ENCODE data around the gene IL10RB.

DNA sequence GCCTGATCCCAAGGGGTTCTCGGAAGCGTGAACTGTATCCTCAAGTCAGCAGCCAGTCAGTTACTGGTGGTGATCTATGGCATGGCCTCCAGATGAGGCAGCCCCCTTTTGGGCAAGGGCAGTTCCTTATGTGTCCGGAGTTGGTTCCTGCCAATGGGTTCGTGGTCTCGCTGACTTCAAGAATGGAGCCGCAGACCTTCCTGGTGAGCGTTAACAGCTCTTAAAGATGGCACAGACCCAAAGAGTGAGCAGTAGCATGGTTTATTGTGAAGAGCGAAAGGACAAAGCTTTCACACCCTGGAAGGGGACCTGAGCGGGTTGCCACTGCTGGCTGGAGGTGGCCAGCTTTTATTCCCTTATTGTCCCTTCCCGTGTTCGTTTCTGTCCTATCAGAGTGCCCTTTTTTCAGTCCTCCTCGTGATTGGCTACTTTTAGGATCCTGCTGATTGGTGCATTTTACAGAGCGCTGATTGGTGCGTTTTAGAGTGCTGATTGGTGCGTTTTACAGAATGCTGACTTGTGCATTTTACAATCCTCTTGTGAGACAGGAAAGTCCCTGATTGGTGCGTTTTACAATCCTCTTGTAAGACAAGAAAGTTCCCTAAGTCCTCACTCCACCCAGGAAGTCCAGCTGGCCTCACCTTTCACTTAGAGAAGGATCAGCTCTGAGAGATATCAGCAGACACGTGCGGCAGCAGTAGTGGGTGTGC, 8.9 kb upstream of the IL10RB start:
- TF ChIP-seq POLR2A (IDR thresholded peaks at IDR 0.05; ENCODE audit: low read depth, low read length), result no peak
- no peak for TF ChIP-seq POLR2AphosphoS5 (IDR thresholded peaks at IDR 0.05; ENCODE audit: low read depth, low read length)
- no peak for TF ChIP-seq TAF1 (IDR thresholded peaks at IDR 0.05; ENCODE audit: low read depth, low read length)
- no peak for TF ChIP-seq POU2F2 (IDR thresholded peaks at IDR 0.05; ENCODE audit: low read depth, low read length)
